T-helper 1 cell treated with Interleukin-12 subunit alpha and Interleukin-12 subunit beta and Interleukin-4 antibody, amounts not matched to agents 30 ng/mL and 1 ng/mL, for 36 hours (primary cell): ENCODE measurements around the gene AGBL5. TPM values are rescaled to one million over a fixed set of nuclear protein-coding genes. Genes with fewer than 3 reads are reported as not detected.

Experiments
- intact Hi-C: fragments of 100-400 bp; cut with micrococcal nuclease; formaldehyde crosslinking; loops from one replicate; pipeline ENCODE4 v1.15.1; 2024
- total RNA-seq: library from RNA; stranded (reverse); gene quantifications from 2 replicates; pipeline ENCODE4 v1.2.3, GENCODE V29; 2022

The AGBL5 gene
- total RNA-seq, 1 donor from 2014 or later = 11.1 TPM

DNA sequence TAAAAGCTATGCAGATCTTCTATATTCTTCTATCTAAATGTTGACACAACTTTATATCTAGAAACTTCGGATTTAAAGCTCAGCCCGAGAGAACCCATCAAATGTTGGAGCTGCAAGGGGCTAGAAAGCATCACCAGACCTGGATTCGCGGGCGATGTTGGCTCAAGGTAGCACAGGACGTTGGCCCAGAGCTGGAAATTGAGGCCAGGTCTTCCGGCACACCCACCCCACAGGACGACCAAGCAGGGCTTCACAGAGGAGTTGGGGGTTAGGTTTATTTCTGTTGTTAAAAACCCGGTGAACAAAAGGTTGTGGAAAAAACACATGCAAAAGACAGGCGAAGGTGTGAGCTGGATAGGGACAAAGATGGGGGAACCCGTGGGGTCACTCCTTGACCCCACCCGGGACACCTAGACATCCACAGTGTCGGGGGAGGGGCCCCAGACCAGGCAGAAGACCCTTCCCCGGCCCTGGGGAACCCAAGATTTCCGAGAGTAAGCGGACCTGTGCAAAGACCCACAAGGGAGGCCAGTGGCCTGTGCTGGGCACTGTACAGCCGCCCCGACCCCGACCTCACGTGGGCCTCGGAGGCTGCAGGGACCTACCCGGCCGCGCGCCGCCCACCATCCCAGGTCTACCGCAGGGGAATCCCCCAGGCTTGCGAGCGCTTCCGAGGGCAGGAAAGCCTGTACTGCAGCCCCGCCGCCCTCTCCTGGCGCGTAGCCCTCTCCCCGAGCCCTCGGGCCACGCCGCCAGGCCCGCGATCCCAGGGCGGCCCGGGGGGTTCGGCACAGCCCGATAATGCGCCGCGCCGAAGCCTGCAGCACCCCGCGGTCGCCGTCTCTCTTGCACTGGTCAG, 1.8 kb upstream of the AGBL5 start:
- intact Hi-C loops = loop anchor here (1.0 to 10.0 kb wide), 10 partner anchors 17 to 1343 kb away; partner anchors contain the start of genes CENPA, EIF2B4, FOSL2 and HADHA

GRCh38 chr2:27050281-27050995, 1.0 kb upstream of the AGBL5 start:
- intact Hi-C loops = loop anchor here (1.0 to 10.0 kb wide), 10 partner anchors 18 to 1342 kb away; partner anchors contain the start of genes CENPA, EIF2B4, FOSL2 and HADHA

DNA sequence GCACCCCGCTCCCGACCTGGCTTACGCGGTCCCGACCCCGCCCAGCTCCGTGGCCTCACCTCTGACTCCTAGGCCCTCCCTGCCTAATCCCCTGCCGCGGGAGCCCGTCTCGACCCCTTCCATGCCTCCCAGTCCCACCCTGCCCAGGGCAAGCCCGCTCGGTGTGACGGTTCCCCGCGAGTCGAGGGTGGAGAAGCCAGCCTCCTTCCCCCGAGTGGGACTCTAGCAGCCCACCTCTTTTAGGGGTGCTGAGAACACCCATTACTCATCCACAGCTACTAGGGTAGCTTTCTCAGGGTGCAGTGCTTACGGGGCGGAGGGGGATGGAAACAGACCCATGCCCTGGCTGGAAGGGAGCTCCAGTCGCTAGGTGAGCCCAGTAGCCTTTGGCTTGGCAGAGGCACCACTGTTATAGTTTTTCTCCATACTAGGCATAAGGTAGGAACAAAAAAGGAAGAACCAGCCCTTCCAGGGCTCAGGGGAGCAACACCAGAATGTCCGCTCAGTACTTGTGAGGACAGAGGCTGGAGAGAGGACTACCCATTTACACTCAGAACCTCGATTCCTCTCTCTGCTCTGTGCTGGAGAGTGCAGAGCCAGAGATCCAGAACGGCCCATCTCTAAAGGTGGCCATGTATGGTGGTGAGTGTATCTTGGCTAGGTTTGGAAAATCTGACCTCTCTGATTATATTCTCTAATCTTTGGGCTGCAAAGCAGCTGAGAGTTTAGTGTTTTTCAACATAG, 606 bp downstream of the AGBL5 start:
- intact Hi-C loops = loop anchor here (1.0 to 10.0 kb wide), 11 partner anchors 29 to 1341 kb away; partner anchors contain the start of genes CAD, CENPA, FOSL2 and GTF3C2

GRCh38 chr2:27053321-27053720, 1.9 kb downstream of the AGBL5 start:
- intact Hi-C loops = loop anchor here (5.0 to 10.0 kb wide), 2 partner anchors 266 to 809 kb away; partner anchors contain the start of genes CENPA, HADHA and HADHB

- intact Hi-C loops = loop anchor here (5.0 to 10.0 kb wide), 2 partner anchors 266 to 809 kb away; partner anchors contain the start of genes CENPA, HADHA and HADHB
Observed at GRCh38 chr2:27053776-27054175, 2.3 kb downstream of the AGBL5 start.

- intact Hi-C loops = loop anchor here (5.0 to 10.0 kb wide), 2 partner anchors 267 to 810 kb away; partner anchors contain the start of genes CENPA, HADHA and HADHB
Observed at GRCh38 chr2:27054721-27055120, 3.3 kb downstream of the AGBL5 start.

- intact Hi-C loops = loop anchor here (10.0 kb wide), 1 partner anchor 812 kb away; the partner anchor contains the start of genes HADHA and HADHB
Observed at GRCh38 chr2:27057184-27057583, 5.7 kb downstream of the AGBL5 start.

- intact Hi-C loops = loop anchor here (10.0 kb wide), 1 partner anchor 813 kb away; the partner anchor contains the start of genes HADHA and HADHB
Observed at GRCh38 chr2:27058210-27058609, 6.7 kb downstream of the AGBL5 start.

GRCh38 chr2:27059141-27059820, 7.8 kb downstream of the AGBL5 start:
- intact Hi-C loops = loop anchor here (10.0 kb wide), 1 partner anchor 814 kb away; the partner anchor contains the start of genes HADHA and HADHB

DNA sequence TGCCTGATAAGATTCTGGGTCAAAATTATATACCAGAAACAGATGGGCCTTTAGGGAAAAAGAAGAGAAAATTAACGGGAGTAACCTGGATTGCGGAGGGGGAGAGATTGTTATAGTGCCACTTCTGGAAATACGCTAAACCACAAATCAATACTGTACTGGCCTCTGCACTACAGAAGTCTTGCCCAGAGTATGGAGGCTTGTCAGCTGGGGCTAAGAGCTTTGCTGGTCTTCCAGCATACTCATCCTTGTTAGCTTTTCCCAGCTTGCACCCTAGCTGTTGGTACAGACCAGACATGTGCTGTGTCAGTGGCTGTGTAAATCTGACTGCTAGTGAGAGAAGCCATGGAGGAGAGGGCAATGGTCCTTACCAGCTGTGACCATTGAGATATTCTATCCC, 8.9 kb downstream of the AGBL5 start:
- intact Hi-C loops = no loop called here

- intact Hi-C loops = no loop called here
Observed at GRCh38 chr2:27065128-27065527, 13.7 kb downstream of the AGBL5 start.

DNA sequence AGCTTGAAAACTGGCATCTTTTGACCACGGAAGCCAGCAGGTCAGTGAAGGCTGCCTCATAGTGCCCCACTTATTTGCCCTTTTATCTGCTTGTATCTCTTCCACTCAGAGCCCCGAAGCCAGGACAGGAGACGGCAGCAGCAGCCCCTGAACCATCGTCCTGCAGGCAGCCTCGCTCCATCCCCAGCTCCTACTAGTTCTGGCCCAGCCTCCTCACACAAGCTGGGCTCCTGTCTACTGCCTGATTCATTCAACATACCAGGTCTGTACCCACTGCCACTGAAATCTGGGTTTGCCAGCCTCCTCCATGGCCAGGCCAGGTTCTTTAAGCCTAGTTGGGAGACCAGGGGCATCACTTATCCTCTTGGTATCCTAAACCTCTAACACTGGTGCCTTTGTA, 15.9 kb downstream of the AGBL5 start:
- intact Hi-C loops = no loop called here

- intact Hi-C loops = no loop called here
Observed at GRCh38 chr2:27069436-27069835, 18.0 kb downstream of the AGBL5 start.

DNA sequence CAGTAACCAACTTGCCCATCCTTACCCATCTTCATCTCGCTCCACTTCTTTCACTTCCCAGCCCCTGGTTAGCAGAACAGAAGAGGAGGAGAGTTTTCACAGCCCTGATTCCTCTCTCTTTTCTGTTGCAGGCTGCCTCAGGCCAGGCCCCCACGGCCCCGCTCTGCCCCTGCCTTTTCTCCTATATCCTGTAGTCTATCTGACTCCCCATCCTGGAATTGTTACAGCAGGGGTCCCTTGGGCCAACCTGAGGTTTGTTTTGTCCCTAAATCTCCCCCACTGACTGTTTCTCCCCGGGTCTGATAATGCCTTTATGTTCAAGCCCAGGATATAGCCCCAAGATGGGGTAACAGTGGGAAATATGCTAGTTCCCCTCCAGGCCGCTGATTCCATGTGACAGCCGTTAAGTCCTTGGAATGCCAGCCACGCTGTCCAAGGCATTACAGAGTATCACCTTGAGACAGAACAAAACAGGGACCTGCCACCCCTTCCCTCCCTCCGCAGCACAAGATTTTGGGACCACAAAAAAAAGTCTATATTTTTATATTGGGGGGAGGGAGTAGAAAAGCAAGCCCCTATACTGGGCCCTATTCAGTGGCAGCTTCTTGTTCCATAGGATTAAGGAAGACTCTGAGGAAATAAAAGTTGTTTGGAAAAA, 18.6 kb downstream of the AGBL5 start:
- intact Hi-C loops = loop anchor here (5.0 kb wide), 3 partner anchors 557 to 1822 kb away; partner anchors contain the start of genes ADGRF3, CCDC121, GPN1 and SELENOI

DNA sequence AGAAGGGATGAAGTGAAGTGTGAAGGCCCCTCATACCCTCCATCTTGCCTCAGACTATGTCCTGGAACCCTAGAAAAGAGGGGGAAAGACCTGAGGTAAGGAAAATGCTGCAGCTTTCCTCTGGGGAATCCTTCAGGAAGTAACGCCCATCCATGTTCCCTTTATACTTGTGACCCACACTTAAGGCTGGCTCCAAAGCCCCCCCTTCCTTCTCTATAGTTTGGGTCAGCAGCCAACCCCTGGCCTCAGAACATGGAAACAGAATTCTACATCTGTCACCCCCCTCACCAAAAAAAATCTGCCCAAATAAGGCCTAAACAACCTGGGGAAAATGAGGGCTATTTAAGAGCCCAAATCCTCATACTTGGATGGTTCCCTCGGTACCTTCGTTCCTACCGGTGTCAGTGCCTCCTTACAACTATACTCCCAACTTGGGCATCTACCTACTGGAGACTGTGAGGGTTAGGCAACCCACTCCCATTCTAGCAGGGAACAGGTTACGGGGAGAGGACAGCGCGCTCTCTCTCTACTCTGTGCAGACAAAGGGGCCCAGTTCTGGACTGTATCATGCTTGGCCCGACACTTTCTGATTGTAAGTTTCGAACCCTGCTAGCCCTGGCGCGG, 19.3 kb downstream of the AGBL5 start:
- intact Hi-C loops = loop anchor here (1.0 to 5.0 kb wide), 8 partner anchors 11 to 1822 kb away; partner anchors contain the start of genes ADGRF3, CCDC121, GPN1 and KHK

- intact Hi-C loops = loop anchor here (1.0 to 5.0 kb wide), 8 partner anchors 10 to 1821 kb away; partner anchors contain the start of genes ADGRF3, CCDC121, GPN1 and KHK
Observed at GRCh38 chr2:27071277-27071989, 20.0 kb downstream of the AGBL5 start, which contains the start of gene OST4. Gene OST4 (minus strand): TSS chr2:27071654.

- intact Hi-C loops = loop anchor here (1.0 to 5.0 kb wide), 8 partner anchors 9 to 1820 kb away; partner anchors contain the start of genes ADGRF3, CCDC121, GPN1 and KHK
Observed at GRCh38 chr2:27071990-27072830, 20.7 kb downstream of the AGBL5 start.
